Measurements from ENCODE around the gene S1PR1.

GRCh38 chr1:101199637-101199982, 37.2 kb upstream of the S1PR1 start:
- TF ChIP-seq CTCF (conservative IDR thresholded peaks at IDR 0.05) (no peak), EZH2 (IDR thresholded peaks at IDR 0.05; ENCODE audit: low read depth) (no peak)

Data from PC-9 (cell line).